Caco-2 (cell line): Measurements from ENCODE around the gene WDR43. TPM values are rescaled to one million over a fixed set of nuclear protein-coding genes. Genes with fewer than 3 reads are reported as not detected.

ENCODE experiments used
- BruUV-seq: library from RNA; stranded (reverse); fragments of 400-500 nt; replicated peaks from 2 replicates; lab custom pipeline; 2021; lab: Mats Ljungman, UMichigan
- CTCF ChIA-PET: fragments of 300-600 bp; sonication (Branson Sonifier 250); formaldehyde crosslinking; loops from one replicate; lab custom pipeline; 2022; ENCODE audit warnings: antibody characterized with exemption; lab: Charles Lee
- POLR2A ChIA-PET: fragments of 300-600 bp; sonication (Branson Sonifier 250); formaldehyde crosslinking; loops from one replicate; lab custom pipeline; 2022; ENCODE audit warnings: antibody characterized with exemption; lab: Charles Lee
- DNase-seq, 2 experiments: peaks; one replicate each; pipeline versions ENCODE4 v3.0.0 to v3.0.0-alpha.2; 2020 to 2022
- H3K27me3 ChIP-seq: replicated peaks from 2 replicates; pipeline ENCODE4 v1.6.0; 2011; ENCODE audit warnings: low read length; ENCODE audit not compliant: control insufficient read depth, insufficient read depth
- H3K36me3 ChIP-seq: 2 replicates; pipeline ENCODE4 v1.5.1; 2011; ENCODE audit warnings: low read length; ENCODE audit not compliant: control insufficient read depth, insufficient read depth
- H3K4me1 ChIP-seq: fragments of 250-450 bp; sonication (Bioruptor Pico); 2 replicates; pipeline ENCODE4 v1.5.1; 2020; ENCODE audit warnings: mild to moderate bottlenecking
- H3K4me3 ChIP-seq: 2 replicates; pipeline ENCODE4 v1.5.1; 2011; ENCODE audit warnings: low read depth, mild to moderate bottlenecking, control low read depth, low read length
- H3K9me3 ChIP-seq: fragments of 250-450 bp; sonication (Bioruptor Pico); 2 replicates; pipeline ENCODE4 v1.5.1; 2020; ENCODE audit warnings: mild to moderate bottlenecking, moderate library complexity
- H3K27ac Mint-ChIP-seq: one replicate; pipeline ENCODE4 v1.8.0; 2022; ENCODE audit warnings: mixed read lengths; ENCODE audit not compliant: unreplicated experiment
- H3K27me3 Mint-ChIP-seq: one replicate; pipeline ENCODE4 v1.8.0; 2022; ENCODE audit warnings: mixed read lengths; ENCODE audit not compliant: insufficient read depth, unreplicated experiment
- H3K36me3 Mint-ChIP-seq: one replicate; pipeline ENCODE4 v1.8.0; 2022; ENCODE audit warnings: mild to moderate bottlenecking, mixed read lengths; ENCODE audit not compliant: insufficient read depth, unreplicated experiment
- H3K4me1 Mint-ChIP-seq: one replicate; pipeline ENCODE4 v1.8.0; 2022; ENCODE audit warnings: low read depth, mixed read lengths; ENCODE audit not compliant: unreplicated experiment
- H3K4me3 Mint-ChIP-seq: one replicate; pipeline ENCODE4 v1.8.0; 2022; ENCODE audit warnings: mild to moderate bottlenecking, moderate library complexity, mixed read lengths; ENCODE audit not compliant: unreplicated experiment
- H3K9me3 Mint-ChIP-seq: one replicate; pipeline ENCODE4 v1.8.0; 2022; ENCODE audit warnings: mixed read lengths; ENCODE audit not compliant: unreplicated experiment
- CTCF ChIP-seq, 2 experiments: fragments of 200-600 bp in 1 of 2; IDR thresholded peaks; 1 replicate in 1 of 2; 2 replicates in 1 of 2; pipeline versions ENCODE4 v1.5.1 to v1.8.0; 2011 to 2022; ENCODE audit warnings: antibody characterized with exemption in 1 of 2, control low read depth in 1 of 2, inconsistent platforms in 1 of 2, low read depth in 1 of 2, low read length in 1 of 2, mild to moderate bottlenecking in 1 of 2, moderate library complexity in 1 of 2; ENCODE audit not compliant: insufficient read depth in 1 of 2, severe bottlenecking in 1 of 2, unreplicated experiment in 1 of 2
- intact Hi-C: fragments of 100-400 bp; cut with micrococcal nuclease; formaldehyde crosslinking; loops from one replicate; pipeline ENCODE4 v1.10.0; 2022; ENCODE audit not compliant: unreplicated experiment
- total RNA-seq: library from RNA; stranded (reverse); gene quantifications from 2 replicates; pipeline ENCODE4 v1.2.3, GENCODE V29; 2022

WDR43 gene
- total RNA-seq, 1 experiment from 2014 or later = 133 TPM

DNA sequence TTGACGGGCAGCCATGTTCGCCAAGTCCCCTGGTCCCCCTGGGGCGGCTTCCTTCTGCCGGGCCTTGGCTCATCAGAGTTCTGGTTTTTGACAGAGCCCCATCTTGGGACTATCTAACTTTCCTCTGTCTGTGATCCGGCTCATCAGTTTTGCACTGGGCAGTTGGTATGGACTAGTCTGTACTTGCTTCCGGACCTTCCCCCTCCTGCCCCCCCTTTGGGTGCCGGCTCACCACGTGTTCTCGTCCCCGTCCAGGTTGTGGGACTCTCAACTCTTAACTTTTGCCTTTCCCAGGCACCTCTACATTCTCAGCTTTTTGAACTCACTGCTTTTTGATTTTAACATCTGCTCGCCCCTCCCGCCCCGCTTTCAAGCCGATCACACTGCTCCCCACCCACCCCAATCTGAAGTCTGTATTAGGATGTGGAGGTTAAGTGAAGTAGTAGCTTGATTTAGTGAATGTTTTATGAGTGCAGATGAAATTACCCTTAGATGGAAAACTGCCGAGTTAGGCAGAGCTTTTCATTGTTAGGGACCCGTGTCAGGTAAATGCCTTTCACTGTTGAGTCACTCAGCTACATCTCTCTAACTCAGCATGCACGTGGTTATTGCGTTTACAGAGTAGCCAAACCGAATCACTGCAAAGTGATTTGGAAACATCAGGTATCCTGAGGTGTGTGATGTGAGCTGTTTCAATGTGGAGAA, 874 bp downstream of the WDR43 start:
- peak overlapping the region; percentile 99 for H3K4me3 ChIP-seq
- H3K27me3 Mint-ChIP-seq = no peaks in the 10 kb centered on the region
- DNase-seq = peak; percentile 55 to 64
- TF ChIP-seq CTCF (IDR thresholded peaks at IDR 0.05; ENCODE audit: insufficient read depth in 1 of 2, low read depth in 1 of 2, low read length in 1 of 2, severe bottlenecking in 1 of 2, unreplicated experiment in 1 of 2) = no peak
- H3K36me3 ChIP-seq = no peaks in the 10 kb centered on the region
- H3K9me3 Mint-ChIP-seq = no peaks in the 10 kb centered on the region
- H3K27ac Mint-ChIP-seq = peak overlapping the region; percentile 99
- H3K4me1 ChIP-seq = peaks cover 13% of the 10 kb centered on the region
- ChIA-PET CTCF (interaction anchor here (0.9 kb wide), 1 partner anchor 25 kb away, joined by 3 read pairs; the partner anchor contains the start of gene TRMT61B), POLR2A (interaction anchor here (0.6 to 3.1 kb wide), 4 partner anchors 10 to 25 kb away, joined by 3 to 46 read pairs (median 6); partner anchors contain the start of gene TRMT61B)
- no TSS peak for BruUV-seq
- intact Hi-C loops = loop anchor here (2.0 kb wide), 1 partner anchor 75 kb away; no protein-coding TSS in a partner anchor
- peaks cover 24% of the 10 kb centered on the region for H3K36me3 Mint-ChIP-seq
- peak overlapping the region; percentile 100 for H3K4me3 Mint-ChIP-seq
- H3K9me3 ChIP-seq = no peaks in the 10 kb centered on the region
- peaks cover 21% of the 10 kb centered on the region for H3K4me1 Mint-ChIP-seq
- no peaks in the 10 kb centered on the region for H3K27me3 ChIP-seq

GRCh38 chr2:28896906-28897305, 2.4 kb downstream of the WDR43 start:
- peak overlapping the region; percentile 40 for H3K4me3 Mint-ChIP-seq

GRCh38 chr2:28898048-28898447, 3.6 kb downstream of the WDR43 start:
- peaks cover 28% of the 10 kb centered on the region for H3K4me1 Mint-ChIP-seq
- Histone ChIP-seq H3K9me3 (no peaks in the 10 kb centered on the region), H3K36me3 (peaks cover 4% of the 10 kb centered on the region), H3K4me3 (no peak overlapping the region), H3K4me1 (peaks cover 13% of the 10 kb centered on the region), H3K27me3 (no peaks in the 10 kb centered on the region)
- intact Hi-C loops = no loop called here
- POLR2A ChIA-PET = no interaction called here
- TF ChIP-seq CTCF (IDR thresholded peaks at IDR 0.05; ENCODE audit: insufficient read depth in 1 of 2, low read depth in 1 of 2, low read length in 1 of 2, severe bottlenecking in 1 of 2, unreplicated experiment in 1 of 2) = no peak
- H3K9me3 Mint-ChIP-seq = no peaks in the 10 kb centered on the region
- no peak overlapping the region for H3K27ac Mint-ChIP-seq
- CTCF ChIA-PET = no interaction called here
- no peaks in the 10 kb centered on the region for H3K27me3 Mint-ChIP-seq
- H3K4me3 Mint-ChIP-seq = no peak overlapping the region
- peaks cover 47% of the 10 kb centered on the region for H3K36me3 Mint-ChIP-seq
- BruUV-seq = no TSS peak
- no peak for DNase-seq

More at GRCh38 chr2:28896906-28897305, 2.4 kb downstream of the WDR43 start:
- H3K4me1 Mint-ChIP-seq = peaks cover 28% of the 10 kb centered on the region
- H3K9me3 Mint-ChIP-seq = no peaks in the 10 kb centered on the region
- intact Hi-C loops = no loop called here
- TF ChIP-seq CTCF (IDR thresholded peaks at IDR 0.05; ENCODE audit: insufficient read depth in 1 of 2, low read depth in 1 of 2, low read length in 1 of 2, severe bottlenecking in 1 of 2, unreplicated experiment in 1 of 2) = no peak
- Histone ChIP-seq H3K27me3 (no peaks in the 10 kb centered on the region), H3K4me1 (peaks cover 13% of the 10 kb centered on the region), H3K4me3 (no peak overlapping the region), H3K36me3 (no peaks in the 10 kb centered on the region; the same call in 1 of the 2 replicates), H3K9me3 (no peaks in the 10 kb centered on the region)
- POLR2A ChIA-PET = no interaction called here
- CTCF ChIA-PET = no interaction called here
- H3K27ac Mint-ChIP-seq = no peak overlapping the region
- BruUV-seq = no TSS peak
- no peak for DNase-seq
- H3K36me3 Mint-ChIP-seq = peaks cover 37% of the 10 kb centered on the region
- H3K27me3 Mint-ChIP-seq = no peaks in the 10 kb centered on the region
